H9 (cell line): ENCODE results near the gene CD28. TPM values are rescaled to one million over a fixed set of nuclear protein-coding genes. Genes with fewer than 3 reads are reported as not detected.

Source experiments
- DNase-seq: peaks from one replicate; pipeline ENCODE4 v3.0.0-alpha.2; 2017
- H2AFZ ChIP-seq: one replicate; pipeline ENCODE4 v1.6.1; 2013; ENCODE audit warnings: mild to moderate bottlenecking, low read length, control low read depth, moderate library complexity
- H2AK5ac ChIP-seq: 2 replicates; pipeline ENCODE4 v1.6.1; 2013; ENCODE audit warnings: low read length, control low read depth, mixed read lengths; ENCODE audit not compliant: insufficient read length
- H2BK120ac ChIP-seq: one replicate; pipeline ENCODE4 v1.6.1; 2013; ENCODE audit warnings: low read depth, mild to moderate bottlenecking, low read length, control low read depth, inconsistent platforms; ENCODE audit not compliant: poor library complexity, severe bottlenecking
- H2BK12ac ChIP-seq: 2 replicates; pipeline ENCODE4 v1.6.1; 2013; ENCODE audit warnings: low read length, control low read depth, mixed read lengths, low read depth; ENCODE audit not compliant: insufficient read length
- H2BK15ac ChIP-seq: 2 replicates; pipeline ENCODE4 v1.6.1; 2013; ENCODE audit warnings: low read depth, low read length, control low read depth
- H2BK20ac ChIP-seq: one replicate; pipeline ENCODE4 v1.6.1; 2013; ENCODE audit warnings: low read depth, mild to moderate bottlenecking, low read length, control low read depth, inconsistent platforms; ENCODE audit not compliant: poor library complexity, severe bottlenecking
- H2BK5ac ChIP-seq: 2 replicates; pipeline ENCODE4 v1.6.1; 2013; ENCODE audit warnings: low read length, control low read depth, mixed read lengths; ENCODE audit not compliant: insufficient read length
- H3K14ac ChIP-seq: 2 replicates; pipeline ENCODE4 v1.6.1; 2013; ENCODE audit warnings: low read length, control low read depth; ENCODE audit not compliant: insufficient read depth
- H3K18ac ChIP-seq: 2 replicates; pipeline ENCODE4 v1.6.1; 2013; ENCODE audit warnings: low read depth, mild to moderate bottlenecking, mixed read lengths, low read length, control low read depth; ENCODE audit not compliant: insufficient read length
- H3K23ac ChIP-seq: 2 replicates; pipeline ENCODE4 v1.6.1; 2013; ENCODE audit warnings: low read length, control low read depth, mixed read lengths, low read depth; ENCODE audit not compliant: insufficient read length
- H3K23me2 ChIP-seq: 2 replicates; pipeline ENCODE4 v1.6.1; 2013; ENCODE audit warnings: low read depth, mild to moderate bottlenecking, mixed read lengths, low read length, control low read depth; ENCODE audit not compliant: insufficient read length, poor library complexity, severe bottlenecking
- H3K27ac ChIP-seq: 2 replicates; pipeline ENCODE4 v1.5.1; 2013; ENCODE audit warnings: low read length, control low read depth, mixed read lengths, low read depth; ENCODE audit not compliant: insufficient read length
- H3K27me3 ChIP-seq: 2 replicates; pipeline ENCODE4 v1.6.1; 2013; ENCODE audit warnings: low read length, control low read depth, inconsistent platforms; ENCODE audit not compliant: insufficient read depth
- H3K4ac ChIP-seq: 2 replicates; pipeline ENCODE4 v1.6.1; 2013; ENCODE audit warnings: low read depth, mild to moderate bottlenecking, control low read depth, inconsistent platforms, low read length, moderate library complexity
- H3K4me1 ChIP-seq: 2 replicates; pipeline ENCODE4 v1.6.1; 2013; ENCODE audit warnings: low read length, control low read depth, inconsistent platforms; ENCODE audit not compliant: insufficient read depth
- H3K4me2 ChIP-seq: 2 replicates; pipeline ENCODE4 v1.6.1; 2013; ENCODE audit warnings: low read length, control low read depth, mixed read lengths; ENCODE audit not compliant: insufficient read length, insufficient read depth
- H3K56ac ChIP-seq: 2 replicates; pipeline ENCODE4 v1.6.1; 2013; ENCODE audit warnings: low read depth, mild to moderate bottlenecking, mixed read lengths, low read length, control low read depth; ENCODE audit not compliant: insufficient read length
- H3K79me1 ChIP-seq: 2 replicates; pipeline ENCODE4 v1.6.1; 2013; ENCODE audit warnings: low read depth, mild to moderate bottlenecking, moderate library complexity, low read length, control low read depth, inconsistent platforms; ENCODE audit not compliant: insufficient read depth, poor library complexity, severe bottlenecking
- H3K79me2 ChIP-seq: 2 replicates; pipeline ENCODE4 v1.6.1; 2013; ENCODE audit warnings: low read length, control low read depth, inconsistent platforms; ENCODE audit not compliant: insufficient read depth
- H3K9ac ChIP-seq: 2 replicates; pipeline ENCODE4 v1.6.1; 2013; ENCODE audit warnings: low read length, control low read depth, mixed read lengths; ENCODE audit not compliant: insufficient read length; ENCODE audit errors: extremely low read depth
- H3K9me3 ChIP-seq: one replicate; pipeline ENCODE4 v1.6.1; 2013; ENCODE audit warnings: low read depth, low read length, inconsistent platforms; ENCODE audit not compliant: control insufficient read depth
- H3T11ph ChIP-seq: one replicate; pipeline ENCODE4 v1.6.1; 2013; ENCODE audit warnings: mild to moderate bottlenecking, low read length, control low read depth, inconsistent platforms
- H4K20me1 ChIP-seq: one replicate; pipeline ENCODE4 v1.6.1; 2013; ENCODE audit not compliant: control insufficient read depth, insufficient read length, insufficient read depth
- H4K5ac ChIP-seq: 2 replicates; pipeline ENCODE4 v1.6.1; 2013; ENCODE audit warnings: low read depth, mild to moderate bottlenecking, mixed read lengths, low read length, control low read depth; ENCODE audit not compliant: insufficient read length
- H4K8ac ChIP-seq: replicated peaks from 2 replicates; pipeline ENCODE4 v1.6.1; 2013; ENCODE audit warnings: low read length, control low read depth, mixed read lengths, low read depth; ENCODE audit not compliant: insufficient read length
- H4K91ac ChIP-seq: 2 replicates; pipeline ENCODE4 v1.6.1; 2013; ENCODE audit warnings: low read depth, mild to moderate bottlenecking, moderate library complexity, mixed read lengths, low read length, control low read depth; ENCODE audit not compliant: insufficient read length
- H3K27ac Mint-ChIP-seq, 3 experiments: 2 replicates in 2 of 3; 3 replicates in 1 of 3; pipeline ENCODE4 v1.8.0; 2020 to 2021; ENCODE audit warnings: mixed read lengths in 3 of 3, mild to moderate bottlenecking in 1 of 3, moderate library complexity in 1 of 3
- H3K27me3 Mint-ChIP-seq: 2 replicates; pipeline ENCODE4 v1.8.0; 2021; ENCODE audit warnings: low read depth, mild to moderate bottlenecking, moderate library complexity, mixed read lengths
- H3K36me3 Mint-ChIP-seq, 3 experiments: 2 replicates in 2 of 3; 3 replicates in 1 of 3; pipeline ENCODE4 v1.8.0; 2020 to 2021; ENCODE audit warnings: low read depth in 3 of 3, mixed read lengths in 3 of 3; ENCODE audit not compliant: insufficient read depth in 1 of 3
- H3K4me1 Mint-ChIP-seq, 2 experiments: 2 replicates each; pipeline ENCODE4 v1.8.0; 2020; ENCODE audit warnings: mixed read lengths in 2 of 2
- H3K4me3 Mint-ChIP-seq, 2 experiments: 2 replicates in 1 of 2; 3 replicates in 1 of 2; pipeline ENCODE4 v1.8.0; 2020 to 2021; ENCODE audit warnings: mild to moderate bottlenecking in 2 of 2, mixed read lengths in 2 of 2, moderate library complexity in 1 of 2
- H3K9me3 Mint-ChIP-seq, 2 experiments: 2 replicates in 1 of 2; 3 replicates in 1 of 2; pipeline ENCODE4 v1.8.0; 2020; ENCODE audit warnings: mild to moderate bottlenecking in 2 of 2, mixed read lengths in 2 of 2, moderate library complexity in 1 of 2
- CTCF ChIP-seq: fragments of 200-600 bp; sonication (generic); conservative IDR thresholded peaks from 3 replicates; pipeline ENCODE4 v1.8.0; 2021; ENCODE audit warnings: antibody characterized with exemption, mild to moderate bottlenecking
- WGBS: extraction: QIAGEN DNeasy Blood & Tissue Kit; methylation state at CpG from one replicate; pipeline ENCODE4 v1.1.7; 2013; ENCODE audit warnings: missing lambda C conversion rate, low lambda C conversion rate, mixed read lengths; ENCODE audit not compliant: insufficient read length; ENCODE audit errors: extremely low coverage; 5-methylcytosine and 5-hydroxymethylcytosine counted together
- total RNA-seq: library from RNA; stranded (reverse); gene quantifications from 2 replicates; pipeline ENCODE4 v1.2.1, GENCODE V29; 2021

CD28 gene
- total RNA-seq, 1 experiment from 2014 or later, result not detected

DNA sequence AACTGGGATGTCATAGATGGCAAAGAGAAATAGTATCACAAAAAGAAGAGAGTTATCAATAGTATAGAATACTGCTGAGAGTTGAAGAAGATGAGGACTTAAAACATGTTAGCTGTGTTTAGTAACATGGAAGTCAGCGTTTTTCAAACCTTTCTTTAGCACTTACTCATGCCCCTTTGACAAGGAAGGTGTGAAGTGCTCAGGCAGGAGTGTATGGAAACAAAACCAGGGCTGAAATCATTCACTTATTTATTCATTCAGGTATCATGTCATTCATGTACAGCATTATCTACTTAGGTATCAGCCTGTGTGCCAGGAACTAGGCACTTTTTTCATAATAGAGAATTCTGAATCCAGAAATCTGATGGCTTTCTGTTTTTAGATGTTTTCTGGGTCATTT, 27.2 kb downstream of the CD28 start:
- no CpG with 5 or more reads among the region's 1 CpG for WGBS

More for the DNA sequence above, 27.2 kb downstream of the CD28 start:
- Histone ChIP-seq H2BK5ac (no peak overlapping the region), H4K91ac (no peak overlapping the region), H3K79me1 (no peaks in the 10 kb centered on the region), H3K18ac (no peak overlapping the region), H2AFZ (no peak overlapping the region), H2BK120ac (no peak overlapping the region), H3T11ph (no peak overlapping the region), H2BK12ac (no peak overlapping the region), H3K9ac (no peak overlapping the region), H3K23me2 (no peaks in the 10 kb centered on the region), H3K27ac (no peak overlapping the region), H3K4me2 (no peak overlapping the region), H3K14ac (no peak overlapping the region), H4K5ac (no peak overlapping the region), H2BK15ac (no peak overlapping the region), H3K4me1 (no peaks in the 10 kb centered on the region), H3K56ac (no peak overlapping the region), H3K9me3 (no peaks in the 10 kb centered on the region), H2BK20ac (no peak overlapping the region), H3K79me2 (no peaks in the 10 kb centered on the region), H3K23ac (no peak overlapping the region), H4K20me1 (no peaks in the 10 kb centered on the region), H4K8ac (no peak overlapping the region), H3K4ac (no peak overlapping the region), H2AK5ac (no peak overlapping the region), H3K27me3 (no peaks in the 10 kb centered on the region)
- no peaks in the 10 kb centered on the region for H3K36me3 Mint-ChIP-seq
- H3K4me1 Mint-ChIP-seq, result peaks cover 14 to 22% of the 10 kb centered on the region in 2 experiments
- TF ChIP-seq CTCF, result no peak
- no peak for DNase-seq
- no peak overlapping the region for H3K4me3 Mint-ChIP-seq
- H3K27me3 Mint-ChIP-seq, result no peaks in the 10 kb centered on the region
- H3K27ac Mint-ChIP-seq, result no peak overlapping the region; a peak in 1 of 7 replicates
- no peaks in the 10 kb centered on the region for H3K9me3 Mint-ChIP-seq
